Choroid plexus epithelial cell (primary cell): ENCODE measurements around the gene SVBP.

Experiments
- DNase-seq: peaks from one replicate; pipeline ENCODE4 v3.0.0-alpha.2; 2010; ENCODE audit warnings: low read depth
- H3K4me3 ChIP-seq: 2 replicates; pipeline ENCODE4 v1.5.1; 2011; ENCODE audit warnings: low read depth, mild to moderate bottlenecking, control low read depth, low read length, moderate library complexity
- TF ChIP-seq, protein P1 (sequence below): conservative IDR thresholded peaks from 2 replicates; pipeline ENCODE4 v1.5.1; 2011; ENCODE audit warnings: low read depth, mild to moderate bottlenecking, control low read depth, inconsistent platforms, low read length, moderate library complexity

Gene SVBP

GRCh38 chr1:42847111-42847595, 30.0 kb upstream of the SVBP start:
- peak overlapping the region; percentile 89 for H3K4me3 ChIP-seq
- TF ChIP-seq, protein P1, sequence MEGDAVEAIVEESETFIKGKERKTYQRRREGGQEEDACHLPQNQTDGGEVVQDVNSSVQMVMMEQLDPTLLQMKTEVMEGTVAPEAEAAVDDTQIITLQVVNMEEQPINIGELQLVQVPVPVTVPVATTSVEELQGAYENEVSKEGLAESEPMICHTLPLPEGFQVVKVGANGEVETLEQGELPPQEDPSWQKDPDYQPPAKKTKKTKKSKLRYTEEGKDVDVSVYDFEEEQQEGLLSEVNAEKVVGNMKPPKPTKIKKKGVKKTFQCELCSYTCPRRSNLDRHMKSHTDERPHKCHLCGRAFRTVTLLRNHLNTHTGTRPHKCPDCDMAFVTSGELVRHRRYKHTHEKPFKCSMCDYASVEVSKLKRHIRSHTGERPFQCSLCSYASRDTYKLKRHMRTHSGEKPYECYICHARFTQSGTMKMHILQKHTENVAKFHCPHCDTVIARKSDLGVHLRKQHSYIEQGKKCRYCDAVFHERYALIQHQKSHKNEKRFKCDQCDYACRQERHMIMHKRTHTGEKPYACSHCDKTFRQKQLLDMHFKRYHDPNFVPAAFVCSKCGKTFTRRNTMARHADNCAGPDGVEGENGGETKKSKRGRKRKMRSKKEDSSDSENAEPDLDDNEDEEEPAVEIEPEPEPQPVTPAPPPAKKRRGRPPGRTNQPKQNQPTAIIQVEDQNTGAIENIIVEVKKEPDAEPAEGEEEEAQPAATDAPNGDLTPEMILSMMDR = no peak
- no peak for DNase-seq

- peak; percentile 99 for DNase-seq
- H3K4me3 ChIP-seq = peak within 1 kb of the TSS; percentile 89
- TF ChIP-seq, protein P1 = peak; percentile 61
These were observed 29.3 kb upstream of the SVBP start, which contains the start of gene ZNF691 for GRCh38 chr1:42846257-42847110. ZNF691 (plus strand) TSS chr1:42846613; CDS start chr1:42849659, 3,046 bp downstream.

GRCh38 chr1:42845866-42846256, 28.7 kb upstream of the SVBP start:
- H3K4me3 ChIP-seq = peak overlapping the region; percentile 89
- TF ChIP-seq, protein P1 = no peak
- no peak for DNase-seq

DNA sequence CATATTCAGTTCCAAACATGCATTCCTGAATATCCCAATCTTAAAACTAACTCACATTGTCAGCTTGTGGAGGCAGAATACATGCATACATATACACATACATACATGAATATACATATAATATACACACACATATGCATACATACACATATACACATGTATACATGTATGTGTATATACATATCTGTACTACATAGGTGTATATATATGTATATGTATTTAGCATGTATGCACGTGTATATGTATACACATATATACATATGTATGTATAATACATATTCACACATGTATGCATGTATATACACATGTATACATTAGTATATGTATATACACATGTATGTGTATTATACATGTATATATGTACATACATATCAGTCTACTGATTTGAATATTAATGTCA, 28.0 kb upstream of the SVBP start:
- TF ChIP-seq, protein P1 = no peak
- no peak overlapping the region for H3K4me3 ChIP-seq

DNA sequence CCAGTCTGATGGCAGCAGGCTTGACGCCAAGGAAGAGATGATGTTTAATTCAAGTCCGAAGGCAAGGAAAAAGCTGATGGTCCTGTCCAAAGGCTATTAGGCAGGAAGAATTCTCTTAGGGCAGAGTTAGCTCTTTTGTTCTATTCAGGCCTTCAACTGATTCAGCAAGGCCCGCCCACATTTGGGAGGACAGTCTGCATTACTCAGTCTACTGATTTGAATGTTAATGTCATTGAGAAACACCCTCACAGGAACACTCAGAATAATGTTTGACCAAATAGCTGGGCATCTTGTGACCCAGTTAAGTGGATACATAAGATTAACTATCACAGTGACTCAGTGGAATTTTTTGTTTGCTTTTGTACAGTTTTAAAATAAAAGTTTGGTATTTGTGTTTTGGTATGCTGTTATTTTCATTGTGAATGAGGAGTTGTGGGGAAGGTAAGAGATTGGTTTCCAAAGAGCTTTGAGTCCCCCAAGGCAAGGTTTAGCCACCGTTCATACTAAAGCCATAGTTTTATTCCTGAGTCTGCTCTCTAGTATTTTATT, 27.5 kb upstream of the SVBP start:
- peak; percentile 19 for DNase-seq
- H3K4me3 ChIP-seq = no peak overlapping the region
- TF ChIP-seq, protein P1 = no peak

More for the DNA sequence above, 28.0 kb upstream of the SVBP start:
- no peak for DNase-seq

DNA sequence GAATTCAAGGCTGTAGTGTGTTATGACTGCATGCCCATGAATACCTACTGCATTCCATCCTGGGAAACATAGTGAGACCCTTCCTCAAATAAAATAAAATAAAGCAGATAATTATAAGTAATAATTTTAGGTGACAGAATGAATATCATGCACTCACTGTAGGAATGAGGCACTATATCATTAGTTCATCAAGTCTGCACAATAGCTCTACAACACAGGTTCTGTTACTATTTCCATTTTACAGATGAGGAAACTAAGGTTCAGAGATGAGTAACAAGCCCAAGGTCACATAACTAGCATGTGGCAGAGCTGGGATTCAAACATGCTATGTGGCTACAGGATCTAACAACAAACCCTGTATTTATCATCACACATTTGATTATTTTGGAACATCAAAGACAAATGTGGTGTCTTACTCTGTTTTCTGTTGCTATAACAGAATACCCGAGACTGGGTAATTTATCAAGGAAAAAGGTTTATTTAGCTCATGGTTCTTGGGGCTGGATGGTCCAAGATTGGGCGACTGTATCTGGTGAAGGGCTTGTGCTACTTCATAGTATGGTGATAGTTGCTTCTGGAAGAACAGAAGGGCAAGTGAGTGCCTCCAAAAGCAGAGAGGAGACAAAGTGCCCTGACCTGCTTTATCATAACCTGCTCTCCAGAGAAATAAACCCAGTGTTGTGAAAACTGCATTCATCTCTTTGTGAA, 24.4 kb upstream of the SVBP start:
- TF ChIP-seq, protein P1 = no peak
- H3K4me3 ChIP-seq = no peak overlapping the region
- no peak for DNase-seq
